H9 (cell line): ENCODE results near the gene CST3. TPM values are rescaled to one million over a fixed set of nuclear protein-coding genes. Genes with fewer than 3 reads are reported as not detected.

Source experiments
- DNase-seq: peaks from one replicate; pipeline ENCODE4 v3.0.0-alpha.2; 2017
- H2AFZ ChIP-seq: one replicate; pipeline ENCODE4 v1.6.1; 2013; ENCODE audit warnings: mild to moderate bottlenecking, low read length, control low read depth, moderate library complexity
- H2AK5ac ChIP-seq: 2 replicates; pipeline ENCODE4 v1.6.1; 2013; ENCODE audit warnings: low read length, control low read depth, mixed read lengths; ENCODE audit not compliant: insufficient read length
- H2BK120ac ChIP-seq: one replicate; pipeline ENCODE4 v1.6.1; 2013; ENCODE audit warnings: low read depth, mild to moderate bottlenecking, low read length, control low read depth, inconsistent platforms; ENCODE audit not compliant: poor library complexity, severe bottlenecking
- H2BK12ac ChIP-seq: 2 replicates; pipeline ENCODE4 v1.6.1; 2013; ENCODE audit warnings: low read length, control low read depth, mixed read lengths, low read depth; ENCODE audit not compliant: insufficient read length
- H2BK15ac ChIP-seq: 2 replicates; pipeline ENCODE4 v1.6.1; 2013; ENCODE audit warnings: low read depth, low read length, control low read depth
- H2BK20ac ChIP-seq: one replicate; pipeline ENCODE4 v1.6.1; 2013; ENCODE audit warnings: low read depth, mild to moderate bottlenecking, low read length, control low read depth, inconsistent platforms; ENCODE audit not compliant: poor library complexity, severe bottlenecking
- H2BK5ac ChIP-seq: 2 replicates; pipeline ENCODE4 v1.6.1; 2013; ENCODE audit warnings: low read length, control low read depth, mixed read lengths; ENCODE audit not compliant: insufficient read length
- H3K14ac ChIP-seq: 2 replicates; pipeline ENCODE4 v1.6.1; 2013; ENCODE audit warnings: low read length, control low read depth; ENCODE audit not compliant: insufficient read depth
- H3K18ac ChIP-seq: 2 replicates; pipeline ENCODE4 v1.6.1; 2013; ENCODE audit warnings: low read depth, mild to moderate bottlenecking, mixed read lengths, low read length, control low read depth; ENCODE audit not compliant: insufficient read length
- H3K23ac ChIP-seq: 2 replicates; pipeline ENCODE4 v1.6.1; 2013; ENCODE audit warnings: low read length, control low read depth, mixed read lengths, low read depth; ENCODE audit not compliant: insufficient read length
- H3K23me2 ChIP-seq: 2 replicates; pipeline ENCODE4 v1.6.1; 2013; ENCODE audit warnings: low read depth, mild to moderate bottlenecking, mixed read lengths, low read length, control low read depth; ENCODE audit not compliant: insufficient read length, poor library complexity, severe bottlenecking
- H3K27ac ChIP-seq: 2 replicates; pipeline ENCODE4 v1.5.1; 2013; ENCODE audit warnings: low read length, control low read depth, mixed read lengths, low read depth; ENCODE audit not compliant: insufficient read length
- H3K27me3 ChIP-seq: 2 replicates; pipeline ENCODE4 v1.6.1; 2013; ENCODE audit warnings: low read length, control low read depth, inconsistent platforms; ENCODE audit not compliant: insufficient read depth
- H3K4ac ChIP-seq: 2 replicates; pipeline ENCODE4 v1.6.1; 2013; ENCODE audit warnings: low read depth, mild to moderate bottlenecking, control low read depth, inconsistent platforms, low read length, moderate library complexity
- H3K4me1 ChIP-seq: 2 replicates; pipeline ENCODE4 v1.6.1; 2013; ENCODE audit warnings: low read length, control low read depth, inconsistent platforms; ENCODE audit not compliant: insufficient read depth
- H3K4me2 ChIP-seq: 2 replicates; pipeline ENCODE4 v1.6.1; 2013; ENCODE audit warnings: low read length, control low read depth, mixed read lengths; ENCODE audit not compliant: insufficient read length, insufficient read depth
- H3K56ac ChIP-seq: 2 replicates; pipeline ENCODE4 v1.6.1; 2013; ENCODE audit warnings: low read depth, mild to moderate bottlenecking, mixed read lengths, low read length, control low read depth; ENCODE audit not compliant: insufficient read length
- H3K79me1 ChIP-seq: 2 replicates; pipeline ENCODE4 v1.6.1; 2013; ENCODE audit warnings: low read depth, mild to moderate bottlenecking, moderate library complexity, low read length, control low read depth, inconsistent platforms; ENCODE audit not compliant: insufficient read depth, poor library complexity, severe bottlenecking
- H3K79me2 ChIP-seq: 2 replicates; pipeline ENCODE4 v1.6.1; 2013; ENCODE audit warnings: low read length, control low read depth, inconsistent platforms; ENCODE audit not compliant: insufficient read depth
- H3K9ac ChIP-seq: 2 replicates; pipeline ENCODE4 v1.6.1; 2013; ENCODE audit warnings: low read length, control low read depth, mixed read lengths; ENCODE audit not compliant: insufficient read length; ENCODE audit errors: extremely low read depth
- H3K9me3 ChIP-seq: one replicate; pipeline ENCODE4 v1.6.1; 2013; ENCODE audit warnings: low read depth, low read length, inconsistent platforms; ENCODE audit not compliant: control insufficient read depth
- H3T11ph ChIP-seq: one replicate; pipeline ENCODE4 v1.6.1; 2013; ENCODE audit warnings: mild to moderate bottlenecking, low read length, control low read depth, inconsistent platforms
- H4K20me1 ChIP-seq: one replicate; pipeline ENCODE4 v1.6.1; 2013; ENCODE audit not compliant: control insufficient read depth, insufficient read length, insufficient read depth
- H4K5ac ChIP-seq: 2 replicates; pipeline ENCODE4 v1.6.1; 2013; ENCODE audit warnings: low read depth, mild to moderate bottlenecking, mixed read lengths, low read length, control low read depth; ENCODE audit not compliant: insufficient read length
- H4K8ac ChIP-seq: replicated peaks from 2 replicates; pipeline ENCODE4 v1.6.1; 2013; ENCODE audit warnings: low read length, control low read depth, mixed read lengths, low read depth; ENCODE audit not compliant: insufficient read length
- H4K91ac ChIP-seq: 2 replicates; pipeline ENCODE4 v1.6.1; 2013; ENCODE audit warnings: low read depth, mild to moderate bottlenecking, moderate library complexity, mixed read lengths, low read length, control low read depth; ENCODE audit not compliant: insufficient read length
- H3K27ac Mint-ChIP-seq, 3 experiments: 2 replicates in 2 of 3; 3 replicates in 1 of 3; pipeline ENCODE4 v1.8.0; 2020 to 2021; ENCODE audit warnings: mixed read lengths in 3 of 3, mild to moderate bottlenecking in 1 of 3, moderate library complexity in 1 of 3
- H3K27me3 Mint-ChIP-seq: 2 replicates; pipeline ENCODE4 v1.8.0; 2021; ENCODE audit warnings: low read depth, mild to moderate bottlenecking, moderate library complexity, mixed read lengths
- H3K36me3 Mint-ChIP-seq, 3 experiments: 2 replicates in 2 of 3; 3 replicates in 1 of 3; pipeline ENCODE4 v1.8.0; 2020 to 2021; ENCODE audit warnings: low read depth in 3 of 3, mixed read lengths in 3 of 3; ENCODE audit not compliant: insufficient read depth in 1 of 3
- H3K4me1 Mint-ChIP-seq, 2 experiments: 2 replicates each; pipeline ENCODE4 v1.8.0; 2020; ENCODE audit warnings: mixed read lengths in 2 of 2
- H3K4me3 Mint-ChIP-seq, 2 experiments: 2 replicates in 1 of 2; 3 replicates in 1 of 2; pipeline ENCODE4 v1.8.0; 2020 to 2021; ENCODE audit warnings: mild to moderate bottlenecking in 2 of 2, mixed read lengths in 2 of 2, moderate library complexity in 1 of 2
- H3K9me3 Mint-ChIP-seq, 2 experiments: 2 replicates in 1 of 2; 3 replicates in 1 of 2; pipeline ENCODE4 v1.8.0; 2020; ENCODE audit warnings: mild to moderate bottlenecking in 2 of 2, mixed read lengths in 2 of 2, moderate library complexity in 1 of 2
- WGBS: extraction: QIAGEN DNeasy Blood & Tissue Kit; methylation state at CpG from one replicate; pipeline ENCODE4 v1.1.7; 2013; ENCODE audit warnings: missing lambda C conversion rate, low lambda C conversion rate, mixed read lengths; ENCODE audit not compliant: insufficient read length; ENCODE audit errors: extremely low coverage; 5-methylcytosine and 5-hydroxymethylcytosine counted together
- total RNA-seq: library from RNA; stranded (reverse); gene quantifications from 2 replicates; pipeline ENCODE4 v1.2.1, GENCODE V29; 2021
- TF ChIP-seq, protein P1 (sequence below): fragments of 200-600 bp; sonication (generic); conservative IDR thresholded peaks from 3 replicates; pipeline ENCODE4 v1.8.0; 2021; ENCODE audit warnings: antibody characterized with exemption, mild to moderate bottlenecking

The CST3 gene
- total RNA-seq, 1 experiment from 2014 or later = 77.2 TPM

GRCh38 chr20:23669327-23669726 is 31.6 kb upstream of the CST3 start:
- no peaks in the 10 kb centered on the region for H3K23me2 ChIP-seq
- no peaks in the 10 kb centered on the region for H4K20me1 ChIP-seq
- H2BK20ac ChIP-seq = no peak overlapping the region
- no peak overlapping the region for H3K4me2 ChIP-seq
- Mint-ChIP-seq H3K27ac (no peak overlapping the region), H3K4me1 (no peaks in the 10 kb centered on the region), H3K36me3 (no peaks in the 10 kb centered on the region), H3K9me3 (no peaks in the 10 kb centered on the region), H3K4me3 (no peak overlapping the region), H3K27me3 (peaks cover 2% of the 10 kb centered on the region; the same call in 1 of the 2 replicates)
- H3K27me3 ChIP-seq = no peaks in the 10 kb centered on the region
- H2AFZ ChIP-seq = no peak overlapping the region
- H3K4ac ChIP-seq = no peak overlapping the region
- no peak overlapping the region for H2BK12ac ChIP-seq
- no peaks in the 10 kb centered on the region for H3K9me3 ChIP-seq
- H4K5ac ChIP-seq = peak overlapping the region; percentile 22
- no peak for DNase-seq
- no peak overlapping the region for H3K18ac ChIP-seq
- peak overlapping the region; percentile 51 for H4K8ac ChIP-seq
- H2BK120ac ChIP-seq = no peak overlapping the region
- no peaks in the 10 kb centered on the region for H3K79me1 ChIP-seq
- H3K79me2 ChIP-seq = no peaks in the 10 kb centered on the region
- no peak overlapping the region for H3T11ph ChIP-seq
- WGBS = no CpG with 5 or more reads among the region's 1 CpG
- no peak overlapping the region for H2BK5ac ChIP-seq
- TF ChIP-seq, protein P1, sequence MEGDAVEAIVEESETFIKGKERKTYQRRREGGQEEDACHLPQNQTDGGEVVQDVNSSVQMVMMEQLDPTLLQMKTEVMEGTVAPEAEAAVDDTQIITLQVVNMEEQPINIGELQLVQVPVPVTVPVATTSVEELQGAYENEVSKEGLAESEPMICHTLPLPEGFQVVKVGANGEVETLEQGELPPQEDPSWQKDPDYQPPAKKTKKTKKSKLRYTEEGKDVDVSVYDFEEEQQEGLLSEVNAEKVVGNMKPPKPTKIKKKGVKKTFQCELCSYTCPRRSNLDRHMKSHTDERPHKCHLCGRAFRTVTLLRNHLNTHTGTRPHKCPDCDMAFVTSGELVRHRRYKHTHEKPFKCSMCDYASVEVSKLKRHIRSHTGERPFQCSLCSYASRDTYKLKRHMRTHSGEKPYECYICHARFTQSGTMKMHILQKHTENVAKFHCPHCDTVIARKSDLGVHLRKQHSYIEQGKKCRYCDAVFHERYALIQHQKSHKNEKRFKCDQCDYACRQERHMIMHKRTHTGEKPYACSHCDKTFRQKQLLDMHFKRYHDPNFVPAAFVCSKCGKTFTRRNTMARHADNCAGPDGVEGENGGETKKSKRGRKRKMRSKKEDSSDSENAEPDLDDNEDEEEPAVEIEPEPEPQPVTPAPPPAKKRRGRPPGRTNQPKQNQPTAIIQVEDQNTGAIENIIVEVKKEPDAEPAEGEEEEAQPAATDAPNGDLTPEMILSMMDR = no peak
- no peak overlapping the region for H2BK15ac ChIP-seq
- no peak overlapping the region for H3K56ac ChIP-seq
- H3K23ac ChIP-seq = no peak overlapping the region
- H3K27ac ChIP-seq = no peak overlapping the region
- H3K4me1 ChIP-seq = no peaks in the 10 kb centered on the region
- H4K91ac ChIP-seq = no peak overlapping the region
- no peak overlapping the region for H3K9ac ChIP-seq
- H3K14ac ChIP-seq = no peak overlapping the region
- no peak overlapping the region for H2AK5ac ChIP-seq
